HG03196 (cell line): ENCODE results near the gene SLAMF9.

Experiments
- ATAC-seq: cut with Tn5 transposase; IDR thresholded peaks from one replicate; pipeline ENCODE4 v1.9.1; 2021; ENCODE audit not compliant: unreplicated experiment

SLAMF9 gene

GRCh38 chr1:159977364-159978106 is 23.5 kb upstream of the SLAMF9 start:
- ATAC-seq, result no peak

GRCh38 chr1:159974350-159974965 is 20.4 kb upstream of the SLAMF9 start:
- no peak for ATAC-seq

GRCh38 chr1:159973350-159973940 is 19.4 kb upstream of the SLAMF9 start:
- no peak for ATAC-seq

- no peak for ATAC-seq
Observed at GRCh38 chr1:159972443-159973205, 18.6 kb upstream of the SLAMF9 start.

- no peak for ATAC-seq
Observed at GRCh38 chr1:159970932-159971342, 16.9 kb upstream of the SLAMF9 start.

GRCh38 chr1:159968901-159969300 is 14.9 kb upstream of the SLAMF9 start:
- no peak for ATAC-seq

GRCh38 chr1:159965263-159965662 is 11.2 kb upstream of the SLAMF9 start:
- no peak for ATAC-seq

- ATAC-seq, result no peak
Observed at GRCh38 chr1:159964144-159964543, 10.1 kb upstream of the SLAMF9 start.

GRCh38 chr1:159962176-159962575 is 8.1 kb upstream of the SLAMF9 start:
- no peak for ATAC-seq

- no peak for ATAC-seq
Observed at GRCh38 chr1:159961636-159962035, 7.6 kb upstream of the SLAMF9 start.

GRCh38 chr1:159960721-159961381 is 6.8 kb upstream of the SLAMF9 start:
- no peak for ATAC-seq

- no peak for ATAC-seq
Observed at GRCh38 chr1:159959451-159959850, 5.4 kb upstream of the SLAMF9 start.

GRCh38 chr1:159958719-159959380 is 4.8 kb upstream of the SLAMF9 start:
- ATAC-seq, result no peak

GRCh38 chr1:159957824-159958268 is 3.8 kb upstream of the SLAMF9 start:
- ATAC-seq, result no peak

GRCh38 chr1:159955456-159955855 is 1.4 kb upstream of the SLAMF9 start:
- ATAC-seq, result no peak

- ATAC-seq, result no peak
Observed at GRCh38 chr1:159952932-159953331, 1.1 kb downstream of the SLAMF9 start.

GRCh38 chr1:159951551-159951950 is 2.5 kb downstream of the SLAMF9 start:
- ATAC-seq, result no peak

GRCh38 chr1:159951016-159951415 is 3.0 kb downstream of the SLAMF9 start:
- no peak for ATAC-seq

- ATAC-seq, result no peak
Observed at GRCh38 chr1:159949981-159950381, 4.1 kb downstream of the SLAMF9 start.

- no peak for ATAC-seq
Observed at GRCh38 chr1:159949123-159949522, 4.9 kb downstream of the SLAMF9 start.
